SK-N-SH treated with all-trans-retinoic acid at 6 μM for 48 hours (cell line): ENCODE data around the gene ISCA2.

Experiments
- ATAC-seq: fragments of 200-7000 bp; cut with Tn5 transposase; 3 replicates; pipeline ENCODE4 v1.9.1; 2020; ENCODE audit warnings: mild to moderate bottlenecking, moderate library complexity
- ARNTL ChIP-seq: fragments of 450-650 bp; formaldehyde crosslinking; IDR thresholded peaks from 2 replicates; pipeline ENCODE4 v1.5.0; 2020; ENCODE audit warnings: low read depth, mild to moderate bottlenecking, moderate library complexity, borderline replicate concordance
- CREB5 ChIP-seq: fragments of 250-450 bp; sonication (Bioruptor Pico); IDR thresholded peaks from 2 replicates; pipeline ENCODE4 v1.5.1; 2020; ENCODE audit warnings: low read depth, mild to moderate bottlenecking, moderate library complexity
- CSDC2 ChIP-seq: fragments of 250-450 bp; sonication (Bioruptor Pico); IDR thresholded peaks from 2 replicates; pipeline ENCODE4 v1.5.0; 2020; ENCODE audit warnings: mild to moderate bottlenecking, moderate library complexity
- ESRRG ChIP-seq: fragments of 250-450 bp; sonication (Bioruptor Pico); IDR thresholded peaks from 2 replicates; pipeline ENCODE4 v1.6.1; 2021; ENCODE audit warnings: mild to moderate bottlenecking
- GLIS3 ChIP-seq: fragments of 250-450 bp; sonication (Bioruptor Pico); IDR thresholded peaks from 2 replicates; pipeline ENCODE4 v1.5.0; 2020; ENCODE audit warnings: mild to moderate bottlenecking, moderate library complexity
- ISL1 ChIP-seq: fragments of 250-450 bp; sonication (Bioruptor Pico); IDR thresholded peaks from 2 replicates; pipeline ENCODE4 v2.1.2; 2022; ENCODE audit warnings: mild to moderate bottlenecking, moderate library complexity
- OSR1 ChIP-seq: fragments of 250-450 bp; sonication (Bioruptor Pico); IDR thresholded peaks from 2 replicates; pipeline ENCODE4 v1.8.0; 2022; ENCODE audit warnings: moderate library complexity, mild to moderate bottlenecking, inconsistent platforms
- PATZ1 ChIP-seq: fragments of 250-450 bp; sonication (Bioruptor Pico); IDR thresholded peaks from 2 replicates; pipeline ENCODE4 v1.8.0; 2020; ENCODE audit warnings: mild to moderate bottlenecking, moderate library complexity, borderline replicate concordance
- PPARA ChIP-seq: fragments of 250-450 bp; sonication (Bioruptor Pico); IDR thresholded peaks from 2 replicates; pipeline ENCODE4 v1.5.0; 2020; ENCODE audit warnings: mild to moderate bottlenecking, borderline replicate concordance
- RARB ChIP-seq: fragments of 250-450 bp; sonication (Bioruptor Pico); IDR thresholded peaks from 2 replicates; pipeline ENCODE4 v1.8.0; 2021; ENCODE audit warnings: mild to moderate bottlenecking, moderate library complexity
- SNAI2 ChIP-seq: fragments of 250-450 bp; sonication (Bioruptor Pico); IDR thresholded peaks from 2 replicates; pipeline ENCODE4 v1.5.0; 2020; ENCODE audit warnings: mild to moderate bottlenecking, moderate library complexity
- TCF4 ChIP-seq: fragments of 250-450 bp; sonication (Bioruptor Pico); IDR thresholded peaks from 2 replicates; pipeline ENCODE4 v1.8.0; 2021; ENCODE audit warnings: mild to moderate bottlenecking, moderate library complexity, borderline replicate concordance
- TOX ChIP-seq: fragments of 250-450 bp; sonication (Bioruptor Pico); IDR thresholded peaks from 2 replicates; pipeline ENCODE4 v1.8.0; 2021; ENCODE audit warnings: mild to moderate bottlenecking, moderate library complexity, borderline replicate concordance
- ZC3H10 ChIP-seq: fragments of 250-450 bp; sonication (Bioruptor Pico); IDR thresholded peaks from 2 replicates; pipeline ENCODE4 v1.5.1; 2021; ENCODE audit warnings: mild to moderate bottlenecking, moderate library complexity
- ZFP3 ChIP-seq: fragments of 250-450 bp; sonication (Bioruptor Pico); IDR thresholded peaks from 2 replicates; pipeline ENCODE4 v1.5.0; 2020; ENCODE audit warnings: mild to moderate bottlenecking, moderate library complexity
- ZFP30 ChIP-seq: fragments of 450-650 bp; formaldehyde crosslinking; IDR thresholded peaks from 2 replicates; pipeline ENCODE4 v1.5.0; 2022; ENCODE audit warnings: mild to moderate bottlenecking, moderate library complexity
- ZNF565 ChIP-seq: fragments of 450-650 bp; formaldehyde crosslinking; conservative IDR thresholded peaks from 2 replicates; pipeline ENCODE4 v1.5.0; 2020; ENCODE audit warnings: low read depth, mild to moderate bottlenecking, moderate library complexity
- ZNF70 ChIP-seq: fragments of 450-650 bp; formaldehyde crosslinking; IDR thresholded peaks from 2 replicates; pipeline ENCODE4 v1.5.0; 2020; ENCODE audit warnings: mild to moderate bottlenecking, moderate library complexity
- ZNF8 ChIP-seq: fragments of 450-650 bp; formaldehyde crosslinking; IDR thresholded peaks from 2 replicates; pipeline ENCODE4 v1.5.0; 2020; ENCODE audit warnings: mild to moderate bottlenecking, moderate library complexity
- TF ChIP-seq, protein P1 (sequence below): fragments of 250-450 bp; sonication (Bioruptor Pico); IDR thresholded peaks from 2 replicates; pipeline ENCODE4 v1.8.0; 2021; ENCODE audit warnings: low read depth, mild to moderate bottlenecking, moderate library complexity, borderline replicate concordance
- TF ChIP-seq, protein P2 (sequence below): fragments of 250-450 bp; sonication (Bioruptor Pico); IDR thresholded peaks from 2 replicates; pipeline ENCODE4 v1.5.1; 2021; ENCODE audit warnings: mild to moderate bottlenecking, moderate library complexity

The ISCA2 gene

GRCh38 chr14:74456684-74457564, 36.6 kb upstream of the ISCA2 start:
- TF ChIP-seq SNAI2 = no peak
- TF ChIP-seq RARB (CRISPR knock-in tag) = no peak
- no peak for TF ChIP-seq CSDC2
- TF ChIP-seq, protein P1, sequence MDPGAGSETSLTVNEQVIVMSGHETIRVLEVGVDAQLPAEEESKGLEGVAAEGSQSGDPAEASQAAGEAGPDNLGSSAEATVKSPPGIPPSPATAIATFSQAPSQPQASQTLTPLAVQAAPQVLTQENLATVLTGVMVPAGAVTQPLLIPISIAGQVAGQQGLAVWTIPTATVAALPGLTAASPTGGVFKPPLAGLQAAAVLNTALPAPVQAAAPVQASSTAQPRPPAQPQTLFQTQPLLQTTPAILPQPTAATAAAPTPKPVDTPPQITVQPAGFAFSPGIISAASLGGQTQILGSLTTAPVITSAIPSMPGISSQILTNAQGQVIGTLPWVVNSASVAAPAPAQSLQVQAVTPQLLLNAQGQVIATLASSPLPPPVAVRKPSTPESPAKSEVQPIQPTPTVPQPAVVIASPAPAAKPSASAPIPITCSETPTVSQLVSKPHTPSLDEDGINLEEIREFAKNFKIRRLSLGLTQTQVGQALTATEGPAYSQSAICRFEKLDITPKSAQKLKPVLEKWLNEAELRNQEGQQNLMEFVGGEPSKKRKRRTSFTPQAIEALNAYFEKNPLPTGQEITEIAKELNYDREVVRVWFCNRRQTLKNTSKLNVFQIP (CRISPR knock-in tag) = no peak
- TF ChIP-seq, protein P2, sequence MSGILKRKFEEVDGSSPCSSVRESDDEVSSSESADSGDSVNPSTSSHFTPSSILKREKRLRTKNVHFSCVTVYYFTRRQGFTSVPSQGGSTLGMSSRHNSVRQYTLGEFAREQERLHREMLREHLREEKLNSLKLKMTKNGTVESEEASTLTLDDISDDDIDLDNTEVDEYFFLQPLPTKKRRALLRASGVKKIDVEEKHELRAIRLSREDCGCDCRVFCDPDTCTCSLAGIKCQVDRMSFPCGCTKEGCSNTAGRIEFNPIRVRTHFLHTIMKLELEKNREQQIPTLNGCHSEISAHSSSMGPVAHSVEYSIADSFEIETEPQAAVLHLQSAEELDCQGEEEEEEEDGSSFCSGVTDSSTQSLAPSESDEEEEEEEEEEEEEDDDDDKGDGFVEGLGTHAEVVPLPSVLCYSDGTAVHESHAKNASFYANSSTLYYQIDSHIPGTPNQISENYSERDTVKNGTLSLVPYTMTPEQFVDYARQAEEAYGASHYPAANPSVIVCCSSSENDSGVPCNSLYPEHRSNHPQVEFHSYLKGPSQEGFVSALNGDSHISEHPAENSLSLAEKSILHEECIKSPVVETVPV (CRISPR knock-in tag) = no peak
- no peak for TF ChIP-seq OSR1
- no peak for TF ChIP-seq GLIS3
- no peak for TF ChIP-seq PPARA (CRISPR knock-in tag)
- TF ChIP-seq ESRRG (CRISPR knock-in tag) = no peak
- TF ChIP-seq ARNTL (CRISPR knock-in tag) = no peak
- no peak for TF ChIP-seq PATZ1
- TF ChIP-seq ZC3H10 (CRISPR knock-in tag) = no peak
- TF ChIP-seq ZFP30 (CRISPR knock-in tag) = no peak
- no peak for TF ChIP-seq ZFP3 (CRISPR knock-in tag)
- ATAC-seq = no peak

- ATAC-seq = no peak
- TF ChIP-seq OSR1 = no peak
- no peak for TF ChIP-seq ZNF70
- no peak for TF ChIP-seq ZNF565 (CRISPR knock-in tag)
- TF ChIP-seq CREB5 (CRISPR knock-in tag) = no peak
- no peak for TF ChIP-seq CSDC2
- TF ChIP-seq ARNTL (CRISPR knock-in tag) = no peak
- TF ChIP-seq TOX (CRISPR knock-in tag) = no peak
Observed at GRCh38 chr14:74457565-74457895, 36.0 kb upstream of the ISCA2 start.

- peak; percentile 99 for ATAC-seq
- TF ChIP-seq ISL1 (CRISPR knock-in tag) = no peak
- no peak for TF ChIP-seq ESRRG (CRISPR knock-in tag)
- no peak for TF ChIP-seq CREB5 (CRISPR knock-in tag)
- no peak for TF ChIP-seq GLIS3
- TF ChIP-seq TOX (CRISPR knock-in tag) = no peak
- no peak for TF ChIP-seq PATZ1
- TF ChIP-seq ARNTL (CRISPR knock-in tag) = no peak
- TF ChIP-seq, protein P2 (CRISPR knock-in tag) = no peak
- TF ChIP-seq, protein P1 (CRISPR knock-in tag) = no peak
- no peak for TF ChIP-seq ZFP30 (CRISPR knock-in tag)
- TF ChIP-seq TCF4 (CRISPR knock-in tag) = no peak
- TF ChIP-seq RARB (CRISPR knock-in tag) = no peak
- no peak for TF ChIP-seq ZNF8 (CRISPR knock-in tag)
Observed at GRCh38 chr14:74459289-74459946, 34.1 kb upstream of the ISCA2 start.
